CD4-positive, alpha-beta T cell treated with Interleukin-1 beta for 1 hour (primary cell): ENCODE measurements around the gene PRR20D.
"Not testable (repeated sequence)": the region's sequence is repeated elsewhere in the genome, so short reads cannot be mapped to it uniquely, and the experiment has no call there.

Experiments
- DNase-seq, 2 donors: peaks; one replicate each; pipeline ENCODE4 v3.0.0-alpha.2; 2020 to 2022

The PRR20D gene

DNA sequence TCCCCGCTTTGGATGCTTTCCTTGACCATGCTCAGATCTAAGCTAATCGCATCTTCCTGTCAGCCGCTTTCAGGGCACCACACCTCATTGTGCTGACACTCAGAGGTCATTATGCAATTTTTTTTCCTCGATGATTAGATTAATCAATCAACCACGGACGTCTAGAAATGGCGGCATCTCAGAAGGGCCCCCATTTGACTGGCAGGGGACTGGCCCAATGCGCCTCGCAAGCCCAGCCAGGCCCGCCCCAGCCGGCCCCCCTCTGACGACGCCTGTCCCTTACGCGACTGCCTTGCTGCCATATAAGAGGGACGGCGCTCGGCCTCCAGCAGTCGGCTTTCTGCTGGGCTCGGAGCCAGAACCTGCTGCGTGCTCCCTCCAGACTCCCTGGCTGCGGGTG is at the start of gene PRR20D:
Gene PRR20D, plus strand, starts transcription at position 301 of the 400 bp plus-strand sequence. CDS start 387 bp downstream, outside the sequence.
- DNase-seq: not testable (repeated sequence)

DNA sequence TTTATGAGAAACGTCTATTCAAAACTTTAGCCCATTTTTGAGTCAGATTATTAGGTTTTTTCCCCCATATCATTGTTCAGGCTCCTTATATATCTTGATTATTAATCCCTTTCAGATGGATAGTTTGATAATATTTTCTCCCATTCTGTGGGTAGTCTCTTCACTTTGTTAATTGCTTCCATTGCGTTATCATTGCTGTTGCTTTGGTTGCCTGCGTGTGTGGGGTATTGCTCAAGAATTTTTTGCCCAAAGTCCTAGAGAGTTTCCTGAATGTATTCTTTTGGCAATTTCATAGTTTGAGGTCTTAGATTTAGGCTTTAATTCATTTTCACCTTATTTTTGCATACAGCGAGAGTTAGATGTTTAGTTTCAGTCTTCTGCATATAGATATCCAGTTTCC is 45.5 kb upstream of the PRR20D start:
- DNase-seq: no peak

DNA sequence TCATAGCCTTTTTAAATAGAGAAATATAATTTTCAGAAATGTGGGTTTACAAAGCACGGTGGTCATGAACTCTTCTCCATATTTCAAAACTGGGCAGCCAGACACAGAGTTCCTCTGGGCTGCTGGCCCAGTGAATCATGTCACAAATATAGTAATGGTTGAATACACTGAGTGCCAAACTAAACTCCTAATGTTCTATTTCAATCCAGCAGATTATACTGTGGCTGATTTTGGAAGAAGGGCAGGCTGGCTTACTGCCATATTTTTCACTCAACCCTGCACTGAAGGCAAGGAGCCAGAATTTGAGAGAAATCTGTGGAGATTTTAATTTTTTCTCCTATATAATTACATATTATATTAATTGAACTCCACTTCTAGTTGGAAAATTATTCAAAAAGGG is 36.8 kb upstream of the PRR20D start:
- DNase-seq: no peak

DNA sequence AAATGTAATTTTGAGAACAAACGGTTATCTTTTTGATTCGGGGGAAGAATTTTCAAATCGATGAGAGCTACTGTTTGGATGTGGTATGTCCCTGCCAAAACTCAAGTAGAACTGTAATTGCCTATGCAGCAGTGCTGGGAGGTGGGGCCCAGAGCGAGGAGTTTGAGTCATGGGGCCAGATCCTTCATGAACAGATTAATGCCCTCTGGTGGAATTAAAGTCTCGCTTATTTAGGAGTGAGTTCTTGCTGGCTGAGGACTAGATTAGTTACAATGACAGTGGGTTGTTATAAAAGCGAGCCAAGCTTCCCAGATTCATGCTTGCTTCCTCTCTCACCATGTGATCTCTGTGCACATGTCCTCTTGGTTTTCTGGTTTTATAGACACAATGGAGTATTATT is 31.5 kb upstream of the PRR20D start:
- DNase-seq: no peak

DNA sequence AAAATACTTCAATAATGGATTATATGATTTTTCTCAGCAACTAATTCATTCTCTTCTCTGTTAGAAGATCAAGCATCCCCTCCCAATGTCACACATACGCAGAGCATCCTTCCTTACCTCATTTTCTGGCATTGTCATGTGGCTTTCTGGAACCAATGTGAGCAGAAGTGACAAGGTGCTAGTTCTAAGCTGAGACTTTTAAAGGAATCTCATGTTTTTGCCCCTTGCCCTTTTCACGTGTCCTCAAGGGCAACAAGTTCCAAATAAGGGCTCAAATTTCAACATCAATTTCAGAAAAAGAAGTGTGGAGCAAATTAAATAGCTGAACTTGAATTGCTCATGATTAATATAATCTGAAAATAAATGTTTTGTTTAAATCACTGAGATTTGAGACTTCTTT is 24.3 kb upstream of the PRR20D start:
- DNase-seq: no peak

DNA sequence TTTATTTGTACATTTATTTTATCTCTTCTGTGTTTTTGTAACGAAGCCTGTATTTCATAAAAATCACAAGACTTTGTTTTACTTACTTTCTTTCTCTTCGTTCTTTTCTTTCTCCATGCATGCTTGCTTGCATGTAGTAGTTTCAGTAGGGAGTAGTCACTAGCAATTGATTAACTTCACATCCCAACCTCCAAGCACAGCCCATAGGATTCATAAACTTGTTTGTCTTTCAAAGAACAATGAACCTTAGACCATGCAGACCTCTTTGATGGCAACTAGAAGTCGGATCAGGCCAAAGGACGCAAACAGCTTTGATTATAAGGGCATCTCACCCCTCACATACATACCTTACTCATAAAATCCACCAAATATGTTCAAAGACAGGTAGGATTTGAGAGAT is 22.8 kb upstream of the PRR20D start:
- DNase-seq: no peak

DNA sequence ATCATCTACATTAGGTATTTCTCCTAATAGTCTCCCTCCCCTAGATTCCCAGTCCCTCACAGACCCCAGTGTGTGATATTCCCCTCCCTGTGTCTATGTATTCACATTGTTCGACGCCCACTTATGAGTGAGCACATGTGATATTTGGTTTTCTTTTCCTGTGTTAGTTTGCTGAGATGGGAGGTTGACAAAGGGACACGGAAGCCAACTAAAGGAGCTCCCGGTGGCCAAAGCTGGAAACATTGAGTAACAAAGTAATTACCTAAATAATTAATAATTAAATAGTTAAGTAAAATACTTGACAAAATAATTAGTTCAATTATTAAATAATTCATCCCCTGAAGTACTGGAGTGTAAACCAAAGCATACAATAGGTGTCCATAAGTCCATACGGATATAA is 21.4 kb upstream of the PRR20D start:
- no peak for DNase-seq

DNA sequence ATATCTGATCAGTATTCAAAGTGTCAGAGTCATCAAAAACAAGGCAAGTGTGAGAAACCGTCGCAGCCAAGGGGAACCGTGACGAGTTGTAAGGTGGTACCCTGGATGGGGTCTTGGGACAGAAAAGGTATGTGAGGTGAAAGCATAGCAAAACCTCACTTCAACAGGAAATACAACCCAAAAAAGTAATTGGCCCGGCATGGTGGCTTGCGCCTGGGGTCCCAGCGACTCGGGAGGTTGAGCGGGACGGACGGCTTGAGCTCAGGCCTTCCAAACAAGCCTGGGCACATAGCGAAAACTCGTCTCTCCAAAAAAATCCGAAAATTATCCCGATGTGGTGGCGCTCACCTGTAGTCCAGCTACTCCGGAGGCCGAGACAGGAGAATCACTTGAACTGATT is 20.7 kb upstream of the PRR20D start:
- not testable (repeated sequence) for DNase-seq

DNA sequence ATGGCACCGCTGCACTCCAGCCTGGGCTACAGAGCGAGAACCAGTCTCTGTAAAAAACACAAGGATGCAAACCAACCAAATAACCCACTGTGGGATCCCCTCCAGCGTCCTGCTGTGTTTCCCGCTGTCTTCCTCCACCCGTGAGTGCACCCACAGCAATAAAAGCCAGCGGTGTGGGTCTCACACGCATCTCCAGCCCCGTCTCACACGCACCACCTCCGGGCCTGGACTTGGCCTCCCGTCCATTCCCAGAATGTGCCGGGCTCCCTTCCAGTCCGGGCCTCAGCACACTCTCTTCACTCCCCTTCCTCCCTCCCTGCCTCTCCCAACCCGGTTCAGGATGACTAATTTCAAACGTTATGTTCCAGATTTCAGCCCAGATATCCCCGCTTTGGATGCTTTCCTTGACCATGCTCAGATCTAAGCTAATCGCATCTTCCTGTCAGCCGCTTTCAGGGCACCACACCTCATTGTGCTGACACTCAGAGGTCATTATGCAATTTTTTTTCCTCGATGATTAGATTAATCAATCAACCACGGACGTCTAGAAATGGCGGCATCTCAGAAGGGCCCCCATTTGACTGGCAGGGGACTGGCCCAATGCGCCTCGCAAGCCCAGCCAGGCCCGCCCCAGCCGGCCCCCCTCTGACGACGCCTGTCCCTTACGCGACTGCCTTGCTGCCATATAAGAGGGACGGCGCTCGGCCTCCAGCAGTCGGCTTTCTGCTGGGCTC is 20.0 kb upstream of the PRR20D start, which contains the start of gene PRR20A:
Gene PRR20A, plus strand, starts transcription at position 684 of the 734 bp plus-strand sequence. CDS start 387 bp downstream, outside the sequence.
- DNase-seq: not testable (repeated sequence)

DNA sequence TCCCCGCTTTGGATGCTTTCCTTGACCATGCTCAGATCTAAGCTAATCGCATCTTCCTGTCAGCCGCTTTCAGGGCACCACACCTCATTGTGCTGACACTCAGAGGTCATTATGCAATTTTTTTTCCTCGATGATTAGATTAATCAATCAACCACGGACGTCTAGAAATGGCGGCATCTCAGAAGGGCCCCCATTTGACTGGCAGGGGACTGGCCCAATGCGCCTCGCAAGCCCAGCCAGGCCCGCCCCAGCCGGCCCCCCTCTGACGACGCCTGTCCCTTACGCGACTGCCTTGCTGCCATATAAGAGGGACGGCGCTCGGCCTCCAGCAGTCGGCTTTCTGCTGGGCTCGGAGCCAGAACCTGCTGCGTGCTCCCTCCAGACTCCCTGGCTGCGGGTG is 13.2 kb upstream of the PRR20D start, which contains the start of gene PRR20B:
Gene PRR20B, plus strand, starts transcription at position 301 of the 400 bp plus-strand sequence. CDS start 387 bp downstream, outside the sequence.
- DNase-seq: not testable (repeated sequence)

DNA sequence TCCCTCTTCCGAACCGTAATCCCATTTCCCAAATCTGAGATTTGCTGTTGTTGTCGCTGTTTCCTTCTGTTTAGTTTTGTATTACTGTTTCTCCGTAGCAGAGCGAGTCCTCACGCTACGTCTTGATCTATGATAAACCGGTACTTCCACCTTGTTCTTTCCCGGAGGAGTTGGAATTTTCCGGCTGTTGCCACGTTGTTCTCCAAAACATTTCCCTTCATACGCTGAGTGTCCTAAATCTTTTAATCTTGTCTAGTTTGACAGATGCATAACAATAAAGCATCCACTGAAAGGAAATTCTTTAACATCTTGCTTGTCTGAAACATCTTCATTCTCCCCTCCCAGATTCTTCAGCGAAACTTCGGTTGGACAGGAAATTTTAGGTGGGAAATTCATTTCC is 12.3 kb upstream of the PRR20D start:
- not testable (repeated sequence) for DNase-seq

DNA sequence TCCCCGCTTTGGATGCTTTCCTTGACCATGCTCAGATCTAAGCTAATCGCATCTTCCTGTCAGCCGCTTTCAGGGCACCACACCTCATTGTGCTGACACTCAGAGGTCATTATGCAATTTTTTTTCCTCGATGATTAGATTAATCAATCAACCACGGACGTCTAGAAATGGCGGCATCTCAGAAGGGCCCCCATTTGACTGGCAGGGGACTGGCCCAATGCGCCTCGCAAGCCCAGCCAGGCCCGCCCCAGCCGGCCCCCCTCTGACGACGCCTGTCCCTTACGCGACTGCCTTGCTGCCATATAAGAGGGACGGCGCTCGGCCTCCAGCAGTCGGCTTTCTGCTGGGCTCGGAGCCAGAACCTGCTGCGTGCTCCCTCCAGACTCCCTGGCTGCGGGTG is 6.7 kb upstream of the PRR20D start, which contains the start of gene PRR20C:
Gene PRR20C, plus strand, starts transcription at position 301 of the 400 bp plus-strand sequence. CDS start 387 bp downstream, outside the sequence.
- not testable (repeated sequence) for DNase-seq

DNA sequence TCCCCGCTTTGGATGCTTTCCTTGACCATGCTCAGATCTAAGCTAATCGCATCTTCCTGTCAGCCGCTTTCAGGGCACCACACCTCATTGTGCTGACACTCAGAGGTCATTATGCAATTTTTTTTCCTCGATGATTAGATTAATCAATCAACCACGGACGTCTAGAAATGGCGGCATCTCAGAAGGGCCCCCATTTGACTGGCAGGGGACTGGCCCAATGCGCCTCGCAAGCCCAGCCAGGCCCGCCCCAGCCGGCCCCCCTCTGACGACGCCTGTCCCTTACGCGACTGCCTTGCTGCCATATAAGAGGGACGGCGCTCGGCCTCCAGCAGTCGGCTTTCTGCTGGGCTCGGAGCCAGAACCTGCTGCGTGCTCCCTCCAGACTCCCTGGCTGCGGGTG is 6.5 kb downstream of the PRR20D start, which contains the start of gene PRR20E:
Gene PRR20E, plus strand, starts transcription at position 301 of the 400 bp plus-strand sequence. CDS start 387 bp downstream, outside the sequence.
- not testable (repeated sequence) for DNase-seq

DNA sequence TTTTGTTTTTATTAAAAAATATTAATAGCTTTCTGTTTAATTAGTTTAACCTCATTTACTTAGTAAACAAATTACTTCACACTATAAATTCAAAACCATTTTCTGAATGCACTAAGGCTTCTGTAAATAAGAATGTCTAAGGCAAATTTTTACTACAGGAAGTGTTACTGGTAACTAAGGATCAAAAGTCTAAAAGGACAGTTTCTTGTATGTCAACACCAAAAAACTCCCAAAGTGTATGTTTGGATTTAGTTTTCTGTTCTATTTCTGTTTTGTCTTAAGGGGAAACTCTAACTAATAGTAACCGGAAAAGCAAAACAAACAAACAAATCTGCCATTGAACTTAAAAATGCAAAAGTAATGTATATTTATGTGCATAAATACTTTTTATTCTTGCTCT is 31.2 kb downstream of the PRR20D start:
- DNase-seq: no peak

DNA sequence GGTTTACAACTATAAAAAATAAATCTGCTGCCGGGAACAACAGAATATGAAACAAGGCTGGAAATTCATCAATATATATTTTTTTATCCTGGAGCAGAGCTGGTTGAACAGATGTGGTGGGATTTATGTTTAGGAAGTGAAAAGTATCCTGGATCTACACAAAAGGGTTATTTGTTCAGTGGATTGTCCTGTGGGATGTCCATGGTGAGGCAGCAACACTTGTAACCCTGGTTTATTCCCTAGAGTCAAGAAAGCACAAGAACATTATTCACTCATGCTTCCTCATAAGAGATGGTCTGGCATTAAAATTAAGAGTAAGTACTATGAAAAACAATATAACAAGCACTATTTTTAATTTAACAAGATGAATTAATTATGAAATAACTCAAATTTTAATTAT is 52.6 kb downstream of the PRR20D start:
- DNase-seq: no peak
